RWPE1 (cell line): ENCODE results near the gene B3GNT5.

ENCODE experiments used
- CTCF ChIA-PET: fragments of 350-600 bp; sonication (Branson Sonifier 250); formaldehyde crosslinking; extraction: SDS; loops from one replicate; lab custom pipeline; 2021; lab: Yijun Ruan, JAX
- POLR2A ChIA-PET: fragments of 400-600 bp; formaldehyde crosslinking; extraction: SDS; loops from one replicate; lab custom pipeline; 2020; ENCODE audit warnings: antibody characterized with exemption; ENCODE audit not compliant: low non-redundant PET; lab: Yijun Ruan, JAX
- DNase-seq: peaks from one replicate; pipeline ENCODE4 v3.0.0; 2012; ENCODE audit warnings: low spot score
- H3K27ac ChIP-seq: fragments of 450-650 bp; 2 replicates; pipeline ENCODE4 v1.5.1; 2017
- CTCF ChIP-seq: fragments of 450-650 bp; conservative IDR thresholded peaks from 2 replicates; pipeline ENCODE4 v1.5.1; 2017; ENCODE audit warnings: low read depth, mild to moderate bottlenecking

B3GNT5 gene

DNA sequence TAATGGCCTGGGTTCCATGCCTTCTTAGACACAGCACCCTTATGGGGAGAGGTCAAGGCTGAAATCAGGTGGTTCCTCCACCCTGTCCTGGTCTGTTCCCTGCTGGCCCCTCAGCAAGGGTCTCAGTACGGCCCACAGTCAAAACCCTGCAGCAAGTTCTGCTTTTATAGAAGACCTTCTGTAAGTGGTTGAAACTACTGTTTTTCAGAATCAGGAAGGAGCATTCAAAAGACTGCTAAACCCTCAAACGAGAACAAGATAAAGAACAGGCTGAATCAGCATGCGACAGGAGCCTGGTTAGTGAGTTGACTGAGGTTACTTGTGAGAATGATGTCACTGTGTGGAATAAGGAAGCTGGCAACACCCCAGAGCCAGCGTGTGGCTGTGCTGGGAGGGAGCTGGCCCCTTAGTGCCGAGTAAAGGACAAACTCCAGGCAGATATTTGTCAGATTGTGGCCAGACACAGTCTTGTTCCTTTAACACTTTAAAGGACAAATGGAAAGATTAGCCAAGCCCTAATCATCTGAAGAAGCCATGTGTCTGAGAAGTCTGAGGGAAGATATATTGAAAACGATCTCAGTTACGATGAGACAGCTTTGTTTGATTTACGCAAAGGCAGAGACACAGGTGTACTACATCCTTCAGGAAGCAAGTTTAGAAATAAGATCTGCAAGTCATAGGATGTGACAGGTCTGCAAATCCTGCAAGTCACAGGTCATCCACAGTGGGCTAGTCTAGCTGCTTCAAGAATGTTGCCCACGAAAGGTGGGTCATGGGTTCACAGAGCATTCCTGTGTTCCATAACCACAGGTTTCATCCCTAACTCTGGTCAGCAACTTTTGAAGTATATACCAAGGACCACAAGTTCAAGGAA, 54.0 kb downstream of the B3GNT5 start:
- no peak overlapping the region for H3K27ac ChIP-seq
- DNase-seq, result no peak
- ChIA-PET CTCF (interaction anchor here (0.6 to 1.2 kb wide), 2 partner anchors 68 to 122 kb away, joined by 3 read pairs; no protein-coding TSS in a partner anchor), POLR2A (no interaction called here)
- TF ChIP-seq CTCF, result no peak

GRCh38 chr3:183307749-183308148, 54.7 kb downstream of the B3GNT5 start:
- ChIA-PET POLR2A (no interaction called here), CTCF (interaction anchor here (0.6 kb wide), 1 partner anchor 67 kb away, joined by 3 read pairs; no protein-coding TSS in a partner anchor)
- no peak for TF ChIP-seq CTCF

DNA sequence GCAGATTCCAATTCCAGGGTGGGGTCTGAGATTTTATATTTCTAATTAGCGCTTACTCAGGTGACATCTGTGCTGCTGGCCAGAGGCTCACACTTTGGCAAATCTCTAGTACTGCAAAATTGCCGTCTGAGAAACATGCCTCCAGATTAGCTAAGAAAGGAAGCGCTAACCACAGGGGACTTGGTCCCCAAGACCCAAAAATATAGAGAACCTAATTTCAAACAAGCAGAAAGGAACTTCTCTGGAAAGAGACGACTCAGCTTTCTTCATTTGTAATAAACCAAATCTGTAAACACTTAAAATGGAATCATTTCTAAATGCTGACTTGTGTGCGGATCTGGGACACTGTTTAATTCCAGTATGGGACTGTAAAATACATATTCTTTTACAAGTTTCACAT, 55.7 kb downstream of the B3GNT5 start:
- H3K27ac ChIP-seq, result no peak overlapping the region
- no peak for DNase-seq
- POLR2A ChIA-PET, result no interaction called here
- no peak for TF ChIP-seq CTCF
- CTCF ChIA-PET, result no interaction called here

More at GRCh38 chr3:183307749-183308148, 54.7 kb downstream of the B3GNT5 start:
- H3K27ac ChIP-seq, result no peak overlapping the region
- no peak for DNase-seq

- no peak overlapping the region for H3K27ac ChIP-seq
- no peak for TF ChIP-seq CTCF
- CTCF ChIA-PET, result no interaction called here
- POLR2A ChIA-PET, result no interaction called here
- no peak for DNase-seq
Measured at GRCh38 chr3:183309276-183309675, 56.2 kb downstream of the B3GNT5 start.

GRCh38 chr3:183310936-183311335, 57.9 kb downstream of the B3GNT5 start:
- CTCF ChIA-PET, result interaction anchor here (1.2 kb wide), 1 partner anchor 58 kb away, joined by 3 read pairs; the partner anchor contains the start of gene B3GNT5
- DNase-seq, result no peak
- TF ChIP-seq CTCF, result no peak
- POLR2A ChIA-PET, result no interaction called here
- no peak overlapping the region for H3K27ac ChIP-seq

- DNase-seq, result no peak
Measured at GRCh38 chr3:183312433-183312832, 59.4 kb downstream of the B3GNT5 start.

More at GRCh38 chr3:183312433-183312832, 59.4 kb downstream of the B3GNT5 start:
- CTCF ChIA-PET, result interaction anchor here (0.7 kb wide), 1 partner anchor 21 kb away, joined by 3 read pairs; no protein-coding TSS in a partner anchor
- TF ChIP-seq CTCF, result no peak
- no peak overlapping the region for H3K27ac ChIP-seq
- POLR2A ChIA-PET, result no interaction called here
